GM12892 (cell line): ENCODE measurements around the gene CEP95.
A peak's percentile ranks its signal among the peaks of the same experiment; 100 is the strongest.

ENCODE experiments used
- DNase-seq: peaks from one replicate; pipeline ENCODE4 v3.0.0; 2011; ENCODE audit not compliant: insufficient read length
- FAIRE-seq: peaks from 2 replicates; lab custom pipeline; 2011; peaks lifted over from hg19 to GRCh38; lab: Jason Lieb, UNC
- POLR2A ChIP-seq: IDR thresholded peaks from 2 replicates; pipeline ENCODE4 v1.6.1; 2011; ENCODE audit warnings: low read depth, low read length, control low read depth
- POLR2AphosphoS5 ChIP-seq: IDR thresholded peaks from 2 replicates; pipeline ENCODE4 v1.6.1; 2011; ENCODE audit warnings: low read depth, low read length, control low read depth
- TAF1 ChIP-seq: IDR thresholded peaks from 2 replicates; pipeline ENCODE4 v1.6.1; 2011; ENCODE audit warnings: low read depth, mild to moderate bottlenecking, control low read depth, low read length, borderline replicate concordance

Gene CEP95

DNA sequence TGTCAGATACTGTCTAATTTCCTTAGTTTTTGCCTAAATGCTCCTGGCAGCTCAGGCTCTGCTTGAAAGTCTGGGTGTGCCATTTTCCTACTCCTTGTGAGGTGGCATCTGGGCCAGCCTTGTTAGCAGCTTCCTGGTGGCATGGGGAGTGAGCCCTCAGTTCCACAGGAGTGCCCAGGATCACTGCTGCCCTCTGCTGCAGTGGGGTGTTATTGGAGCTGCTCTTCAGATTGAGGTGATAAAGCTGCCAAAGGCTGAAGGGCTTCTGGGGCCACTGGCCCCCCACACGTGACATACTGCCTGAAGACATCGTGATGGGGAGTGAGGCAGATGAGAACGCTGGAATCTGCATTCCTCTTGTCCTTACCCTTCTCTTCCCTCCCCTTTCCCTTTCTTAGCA, 27.4 kb downstream of the CEP95 start:
- FAIRE-seq, result no peak
- no peak for TF ChIP-seq POLR2AphosphoS5
- TF ChIP-seq POLR2A, result no peak; the same call in 1 of the 2 replicates
- no peak for TF ChIP-seq TAF1
- no peak for DNase-seq

GRCh38 chr17:64535357-64535756, 28.6 kb downstream of the CEP95 start:
- DNase-seq, result no peak
- TF ChIP-seq POLR2AphosphoS5 (no peak), POLR2A (no peak), TAF1 (no peak)
- FAIRE-seq, result no peak

- no peak for FAIRE-seq
- TF ChIP-seq TAF1 (no peak), POLR2AphosphoS5 (no peak)
- DNase-seq, result no peak
Measured at GRCh38 chr17:64536913-64537312, 30.1 kb downstream of the CEP95 start.

DNA sequence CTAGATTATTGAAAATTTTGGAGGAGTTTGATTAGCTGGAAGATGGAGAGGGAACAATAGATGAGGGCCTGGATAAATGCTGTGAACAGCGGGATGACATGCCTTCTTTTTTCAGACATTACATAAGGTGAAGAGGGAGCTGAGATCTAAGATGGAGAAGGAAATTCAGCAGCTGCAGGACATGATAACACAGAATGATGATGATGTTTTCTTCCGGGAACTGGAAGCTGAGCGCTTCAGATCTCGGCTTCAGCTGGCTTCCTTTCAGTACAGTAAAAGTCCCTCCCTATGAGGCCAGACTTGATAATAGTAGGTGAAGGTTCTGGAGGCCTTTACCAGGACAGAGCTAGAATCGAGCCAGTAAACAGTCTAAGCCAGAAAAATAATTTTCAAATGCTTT, 30.7 kb downstream of the CEP95 start:
- DNase-seq (no peak), FAIRE-seq (no peak)
- TF ChIP-seq POLR2AphosphoS5 (no peak), TAF1 (no peak), POLR2A (no peak)

DNA sequence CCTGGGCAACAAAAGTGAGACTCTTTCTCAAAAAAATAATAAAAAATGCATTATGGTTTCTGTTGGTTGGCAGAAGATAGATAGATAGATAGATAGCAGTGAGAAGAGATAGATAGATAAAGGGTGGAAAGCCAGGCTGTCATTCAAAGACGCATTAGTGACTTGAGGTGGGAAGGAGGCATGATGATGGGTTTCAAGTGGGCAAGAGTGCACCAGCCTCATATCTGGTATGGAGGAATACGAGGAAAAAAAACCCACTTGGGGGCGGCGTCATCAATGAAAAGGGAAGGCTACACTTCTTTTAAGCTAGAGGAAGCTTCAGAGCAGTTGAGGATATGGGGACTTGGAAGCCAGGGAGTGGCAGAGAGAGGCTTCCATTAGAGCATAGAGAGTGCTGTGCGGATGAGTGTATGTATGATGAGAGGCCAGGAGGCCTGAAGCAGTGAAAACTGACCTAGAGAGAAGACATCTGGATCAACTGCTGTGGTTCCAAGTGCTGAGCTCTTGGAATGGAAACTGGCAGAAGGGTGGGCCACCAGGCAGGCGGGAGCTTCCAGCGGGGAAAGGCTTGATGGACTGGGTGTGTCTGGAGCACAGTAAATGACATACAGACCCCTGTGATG, 31.8 kb downstream of the CEP95 start:
- DNase-seq (no peak), FAIRE-seq (no peak)
- peak; percentile 38; the same call in 1 of the 2 replicates for TF ChIP-seq POLR2A
- TF ChIP-seq POLR2AphosphoS5, result peak; percentile 43; the same call in 1 of the 2 replicates
- no peak for TF ChIP-seq TAF1

GRCh38 chr17:64540118-64540776, 33.5 kb downstream of the CEP95 start:
- TF ChIP-seq TAF1 (no peak), POLR2AphosphoS5 (no peak), POLR2A (no peak)
- FAIRE-seq (no peak), DNase-seq (no peak)

DNA sequence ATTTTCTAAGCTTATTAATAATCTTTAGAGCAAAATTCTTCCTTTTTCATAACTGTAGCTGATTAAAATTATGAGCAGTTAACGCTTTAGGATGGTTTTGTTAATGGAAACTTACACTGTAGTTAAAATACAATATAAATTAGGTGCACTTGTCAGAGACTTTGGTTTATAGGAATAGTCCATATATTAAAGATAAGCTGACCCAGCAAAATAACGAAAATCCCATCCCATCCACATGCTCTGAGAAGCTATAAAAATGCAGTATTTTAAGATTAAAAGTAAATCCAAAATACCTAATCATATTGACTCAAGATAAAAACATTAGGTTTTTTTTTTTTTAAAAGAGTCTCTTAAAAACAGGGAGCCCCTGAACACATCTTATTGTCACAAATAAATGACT, 38.0 kb downstream of the CEP95 start:
- no peak for DNase-seq
- FAIRE-seq, result no peak
- no peak for TF ChIP-seq POLR2AphosphoS5
- TF ChIP-seq TAF1, result no peak
- no peak for TF ChIP-seq POLR2A

GRCh38 chr17:64546716-64547115, 39.9 kb downstream of the CEP95 start:
- no peak for TF ChIP-seq POLR2A
- no peak for TF ChIP-seq POLR2AphosphoS5
- TF ChIP-seq TAF1, result no peak
- no peak for DNase-seq
- FAIRE-seq, result no peak

DNA sequence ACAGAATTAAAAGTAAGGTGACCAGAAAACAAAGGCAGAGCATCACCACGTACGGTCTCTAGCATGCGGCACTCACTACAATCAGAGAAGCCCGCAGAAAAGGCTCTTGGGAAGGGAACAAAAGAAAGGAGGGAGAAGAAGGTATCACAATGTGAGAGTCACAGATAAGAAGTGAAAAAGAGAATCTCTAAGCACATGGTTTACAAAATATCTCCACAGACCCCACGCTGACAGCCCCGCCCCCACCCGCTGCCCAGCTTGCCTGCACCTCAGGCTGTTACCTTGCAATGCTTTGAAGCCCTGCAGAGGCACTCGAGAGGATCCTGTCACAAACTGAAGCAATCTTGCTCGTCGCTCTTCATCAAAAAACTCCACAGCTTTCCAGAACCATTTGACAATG, 40.5 kb downstream of the CEP95 start:
- TF ChIP-seq TAF1 (no peak), POLR2A (no peak), POLR2AphosphoS5 (no peak)
- DNase-seq (no peak), FAIRE-seq (no peak)

DNA sequence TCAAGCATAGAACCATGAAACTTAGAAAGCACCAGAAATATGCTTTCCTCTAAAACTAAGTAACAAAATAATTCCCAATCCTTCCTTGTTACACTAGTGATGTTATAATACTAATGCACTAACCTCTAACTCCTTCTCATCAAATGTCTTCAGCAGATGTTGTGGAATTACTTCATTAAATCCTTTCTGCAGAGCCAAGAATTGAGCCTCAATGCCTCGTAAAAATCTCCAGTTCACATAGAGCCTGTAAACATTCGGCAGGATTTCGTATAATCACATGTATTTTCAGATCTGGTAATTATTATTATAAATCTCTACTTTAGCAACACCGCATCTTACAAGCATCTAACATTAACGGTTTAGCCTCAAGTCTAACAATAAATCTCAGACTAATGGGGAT, 44.7 kb downstream of the CEP95 start:
- FAIRE-seq (no peak), DNase-seq (no peak)
- TF ChIP-seq POLR2AphosphoS5 (no peak), POLR2A (no peak), TAF1 (no peak)

DNA sequence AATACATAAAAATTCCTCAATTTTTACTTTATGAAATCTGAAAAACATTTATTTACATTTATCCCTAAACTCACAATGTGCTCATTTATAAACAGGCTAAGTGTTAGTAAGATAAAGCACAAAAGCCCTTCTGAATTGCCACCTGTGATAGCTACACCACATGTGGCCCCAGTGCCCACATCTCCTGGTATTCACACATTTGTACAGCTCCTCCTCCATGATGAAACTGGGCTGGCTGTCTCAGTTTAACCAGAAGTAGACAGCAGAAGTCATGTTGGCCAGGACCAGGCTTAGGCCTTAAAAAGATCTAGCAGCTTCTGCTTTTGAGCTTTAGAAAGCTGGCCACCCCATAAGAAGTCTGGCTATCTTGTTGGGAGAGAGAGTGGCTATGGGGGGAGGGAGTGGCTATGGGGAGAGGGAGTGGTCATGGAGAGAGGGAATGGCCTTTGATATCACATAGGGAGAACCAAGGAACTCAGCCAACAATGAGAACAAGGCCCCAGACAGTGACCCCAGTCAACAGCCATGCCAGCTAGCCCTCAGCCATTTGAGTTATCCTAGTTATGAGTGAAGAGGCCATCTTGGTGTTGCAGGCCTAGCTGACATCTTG, 47.4 kb downstream of the CEP95 start:
- TF ChIP-seq TAF1 (no peak), POLR2A (no peak), POLR2AphosphoS5 (no peak)
- DNase-seq (no peak), FAIRE-seq (no peak)

GRCh38 chr17:64555281-64555680, 48.5 kb downstream of the CEP95 start:
- no peak for TF ChIP-seq POLR2A
- no peak for TF ChIP-seq TAF1
- TF ChIP-seq POLR2AphosphoS5, result no peak
- DNase-seq (no peak), FAIRE-seq (no peak)

- DNase-seq, result no peak
- FAIRE-seq, result no peak
- TF ChIP-seq POLR2AphosphoS5 (no peak), POLR2A (no peak), TAF1 (no peak)
Measured at GRCh38 chr17:64564098-64564497, 57.3 kb downstream of the CEP95 start.
